Measurements from ENCODE around the gene TACR2. TPM values are rescaled to one million over a fixed set of nuclear protein-coding genes. Genes with fewer than 3 reads are reported as not detected.

TACR2 gene
- total RNA-seq, 6 experiments from 2014 or later: not detected

DNA sequence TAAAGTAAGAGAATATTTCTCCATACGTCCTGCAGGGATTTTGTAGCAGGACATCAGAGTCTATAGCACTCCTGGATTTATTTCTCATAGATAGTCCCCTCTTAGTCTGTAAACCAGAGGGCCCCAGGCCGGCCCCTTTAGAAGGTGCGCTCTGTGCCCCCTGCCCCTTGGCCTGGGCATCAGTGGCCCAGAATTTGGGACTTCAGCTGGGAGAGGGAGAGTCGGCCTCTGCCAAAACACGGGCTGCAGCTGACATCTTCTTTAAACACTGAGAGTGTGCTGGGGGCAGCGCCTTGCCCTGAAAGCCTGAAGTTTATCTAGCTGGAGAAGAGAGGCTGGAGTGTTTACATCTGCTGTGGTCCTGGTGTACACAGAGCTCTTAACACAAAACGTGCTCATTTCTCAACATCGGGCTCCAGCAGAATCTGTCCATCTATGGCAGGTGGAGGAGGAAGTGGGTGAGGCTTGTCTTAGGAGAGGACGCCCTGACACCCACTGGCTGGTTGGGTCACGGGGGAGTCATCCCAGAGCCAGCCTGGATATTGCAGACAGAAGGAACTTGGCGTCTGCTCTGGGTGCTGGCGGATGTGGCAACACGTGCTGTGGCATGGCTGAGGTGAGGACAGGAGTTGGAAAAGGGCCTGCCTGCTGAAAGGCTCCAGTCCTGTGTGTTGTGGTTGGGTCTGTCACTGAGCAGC, 5.0 kb upstream of the TACR2 start:
- Mint-ChIP-seq H3K4me3 (no peak overlapping the region), H3K4me1 (ENCODE audit: low read depth) (peaks cover 14% of the 10 kb centered on the region; the same call in 1 of the 2 replicates), H3K27me3 (ENCODE audit: insufficient read depth) (peaks cover 21% of the 10 kb centered on the region), H3K27ac (no peak overlapping the region), H3K9me3 (no peaks in the 10 kb centered on the region), H3K36me3 (ENCODE audit: low read depth) (no peaks in the 10 kb centered on the region)
- TF ChIP-seq CTCF (IDR thresholded peaks at IDR 0.05): no peak
- no peak for DNase-seq

- no peak overlapping the region for H3K27ac Mint-ChIP-seq
- H3K36me3 Mint-ChIP-seq (ENCODE audit: low read depth): no peaks in the 10 kb centered on the region
- peaks cover 26% of the 10 kb centered on the region for H3K27me3 Mint-ChIP-seq (ENCODE audit: insufficient read depth)
- DNase-seq: no peak
- no peaks in the 10 kb centered on the region for H3K9me3 Mint-ChIP-seq
- TF ChIP-seq CTCF (IDR thresholded peaks at IDR 0.05): no peak
- H3K4me3 Mint-ChIP-seq: no peak overlapping the region
- H3K4me1 Mint-ChIP-seq (ENCODE audit: low read depth): peaks cover 14% of the 10 kb centered on the region; the same call in 1 of the 2 replicates
Measured at GRCh38 chr10:69419744-69420126, 3.0 kb upstream of the TACR2 start.

DNA sequence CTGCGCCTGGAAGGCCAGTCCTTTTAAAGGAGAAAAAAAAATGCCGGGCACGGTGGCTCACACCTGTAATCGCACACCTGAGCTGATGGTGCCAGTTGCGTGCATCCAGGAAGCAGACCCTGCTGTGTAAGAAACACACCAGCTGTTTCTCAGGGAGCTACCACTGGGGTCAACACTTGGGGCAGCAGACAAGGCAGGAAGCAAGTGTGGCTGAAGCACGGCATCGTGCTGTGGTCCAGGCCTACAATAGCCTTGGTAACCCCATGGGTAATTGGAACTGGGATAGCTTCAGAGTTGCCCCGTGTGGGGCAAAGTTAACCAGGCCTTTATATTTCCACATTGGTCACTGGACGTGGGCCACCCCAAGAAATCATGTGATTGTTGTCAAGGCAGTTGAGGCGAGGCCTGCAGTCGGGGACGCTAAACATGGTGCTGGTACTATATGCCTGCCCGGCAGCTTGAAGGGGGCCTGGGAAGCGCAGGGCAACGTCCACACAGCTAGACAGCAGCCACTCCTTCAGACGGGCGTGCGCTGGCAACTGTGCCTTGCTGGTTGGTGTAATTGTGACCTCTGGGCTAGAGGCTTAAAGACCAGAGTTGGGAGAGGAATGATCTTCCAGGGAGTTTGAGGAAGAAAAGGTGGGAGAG, 2.5 kb upstream of the TACR2 start:
- no peak overlapping the region for H3K4me3 Mint-ChIP-seq
- no peak for TF ChIP-seq CTCF (IDR thresholded peaks at IDR 0.05)

DNA sequence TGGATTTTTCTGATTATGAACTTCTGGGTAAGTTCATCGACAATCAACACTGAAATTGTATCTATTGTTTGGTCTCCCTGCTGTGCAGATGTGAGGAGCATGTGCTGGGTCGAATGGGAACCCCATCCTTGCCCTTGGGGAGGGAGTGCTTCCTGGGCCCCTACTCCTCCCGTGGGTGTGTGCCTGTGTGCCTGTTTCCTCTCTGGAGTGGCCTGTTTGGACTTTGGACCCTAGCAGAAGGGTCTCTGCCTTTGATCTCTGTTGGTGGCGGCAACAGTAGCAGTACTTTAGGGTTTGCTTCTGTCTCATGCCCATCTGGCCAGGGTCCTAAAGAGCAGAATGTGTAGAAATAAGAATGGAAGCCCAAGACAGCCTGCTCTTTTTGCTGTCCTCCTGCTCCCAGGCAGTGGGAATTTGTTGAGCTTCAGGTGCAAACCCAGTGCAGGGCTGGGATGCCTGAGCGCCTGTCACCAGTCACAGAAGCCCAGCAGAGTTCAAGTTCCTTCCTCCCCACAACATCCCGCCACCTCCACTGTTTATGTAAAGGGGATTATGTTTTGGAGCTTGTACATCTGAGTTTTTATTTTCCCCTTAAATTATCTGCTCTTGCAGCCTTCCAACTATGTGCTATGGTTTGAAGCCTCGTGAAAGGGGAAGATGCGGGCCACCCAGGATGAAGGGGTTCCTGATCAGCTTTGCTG, 1.5 kb upstream of the TACR2 start:
- TF ChIP-seq CTCF (IDR thresholded peaks at IDR 0.05): no peak

More for the DNA sequence above, 2.5 kb upstream of the TACR2 start:
- peaks cover 14% of the 10 kb centered on the region; the same call in 1 of the 2 replicates for H3K4me1 Mint-ChIP-seq (ENCODE audit: low read depth)
- no peak overlapping the region for H3K27ac Mint-ChIP-seq
- H3K36me3 Mint-ChIP-seq (ENCODE audit: low read depth): no peaks in the 10 kb centered on the region
- DNase-seq: no peak
- H3K9me3 Mint-ChIP-seq: no peaks in the 10 kb centered on the region
- peaks cover 24% of the 10 kb centered on the region for H3K27me3 Mint-ChIP-seq (ENCODE audit: insufficient read depth)

DNA sequence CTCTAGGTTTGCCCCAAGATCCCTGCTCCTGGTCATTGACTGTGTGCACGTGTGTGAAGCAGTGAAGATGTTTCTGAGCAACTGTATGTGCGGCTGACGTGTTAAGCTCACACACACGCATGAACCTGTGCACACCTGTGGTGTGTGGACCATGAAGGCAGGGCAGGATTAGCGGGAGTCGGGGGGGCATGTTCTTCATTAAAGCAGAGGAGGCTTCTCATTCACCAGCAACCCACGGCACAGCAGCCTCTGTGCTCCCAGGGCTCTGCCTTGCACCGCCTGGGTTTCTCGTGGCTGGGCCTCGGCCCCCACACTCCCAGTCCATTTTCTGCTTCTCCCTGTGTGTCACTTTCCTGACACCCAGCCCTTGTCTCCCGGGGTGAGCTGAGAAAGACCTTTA, 824 bp upstream of the TACR2 start:
- no peak for TF ChIP-seq CTCF (IDR thresholded peaks at IDR 0.05)
- Mint-ChIP-seq H3K4me1 (ENCODE audit: low read depth) (peaks cover 16% of the 10 kb centered on the region), H3K36me3 (ENCODE audit: low read depth) (no peaks in the 10 kb centered on the region), H3K9me3 (no peaks in the 10 kb centered on the region), H3K4me3 (no peak overlapping the region), H3K27ac (no peak overlapping the region), H3K27me3 (ENCODE audit: insufficient read depth) (peaks cover 23% of the 10 kb centered on the region)
- DNase-seq: no peak

More for the DNA sequence above, 1.5 kb upstream of the TACR2 start:
- Mint-ChIP-seq H3K27me3 (ENCODE audit: insufficient read depth) (peaks cover 23% of the 10 kb centered on the region), H3K36me3 (ENCODE audit: low read depth) (no peaks in the 10 kb centered on the region), H3K4me3 (no peak overlapping the region), H3K27ac (no peak overlapping the region), H3K4me1 (ENCODE audit: low read depth) (peaks cover 12% of the 10 kb centered on the region), H3K9me3 (no peaks in the 10 kb centered on the region)
- DNase-seq: no peak
